HEK293T (cell line): ENCODE data around the gene DLG2.

Source experiments
- CTCF ChIA-PET: fragments of 350-600 bp; formaldehyde crosslinking; extraction: SDS; loops from one replicate; lab custom pipeline; 2021; ENCODE audit warnings: antibody characterized with exemption, inconsistent platforms; lab: Yijun Ruan, JAX
- POLR2A ChIA-PET: fragments of 350-600 bp; formaldehyde crosslinking; extraction: SDS; loops from one replicate; lab custom pipeline; 2020; ENCODE audit warnings: antibody characterized with exemption, inconsistent platforms; lab: Yijun Ruan, JAX
- DNase-seq: peaks from one replicate; pipeline ENCODE4 v3.0.0; 2012; ENCODE audit warnings: mixed read lengths; ENCODE audit errors: extremely low spot score
- ARNT ChIP-seq: fragments of 450-650 bp; IDR thresholded peaks from 2 replicates; pipeline ENCODE4 v1.6.1; 2017; ENCODE audit warnings: mild to moderate bottlenecking
- BHLHE40 ChIP-seq: fragments of 450-650 bp; IDR thresholded peaks from 2 replicates; pipeline ENCODE4 v1.6.1; 2016; ENCODE audit warnings: mild to moderate bottlenecking, moderate library complexity, borderline replicate concordance
- CTBP1 ChIP-seq: fragments of 450-650 bp; IDR thresholded peaks from 2 replicates; pipeline ENCODE4 v1.6.1; 2016; ENCODE audit warnings: borderline replicate concordance
- ELF4 ChIP-seq: fragments of 450-650 bp; IDR thresholded peaks from 2 replicates; pipeline ENCODE4 v1.6.1; 2017; ENCODE audit warnings: antibody characterized with exemption
- FOXA1 ChIP-seq: fragments of 450-650 bp; IDR thresholded peaks from 2 replicates; pipeline ENCODE4 v1.6.1; 2016; ENCODE audit warnings: mild to moderate bottlenecking
- FOXK2 ChIP-seq: fragments of 450-650 bp; IDR thresholded peaks from 2 replicates; pipeline ENCODE4 v1.6.1; 2016; ENCODE audit warnings: mild to moderate bottlenecking
- FOXM1 ChIP-seq: fragments of 450-650 bp; IDR thresholded peaks from 2 replicates; pipeline ENCODE4 v1.6.1; 2017; ENCODE audit warnings: mild to moderate bottlenecking, borderline replicate concordance
- HDGF ChIP-seq: fragments of 450-650 bp; IDR thresholded peaks from 2 replicates; pipeline ENCODE4 v1.6.1; 2017; ENCODE audit warnings: antibody characterized with exemption, borderline replicate concordance
- L3MBTL2 ChIP-seq: fragments of 450-650 bp; conservative IDR thresholded peaks from 2 replicates; pipeline ENCODE4 v1.6.1; 2016; ENCODE audit warnings: mild to moderate bottlenecking
- LEF1 ChIP-seq: fragments of 450-650 bp; IDR thresholded peaks from 2 replicates; pipeline ENCODE4 v1.6.1; 2017; ENCODE audit warnings: mild to moderate bottlenecking, borderline replicate concordance
- NFRKB ChIP-seq: fragments of 450-650 bp; IDR thresholded peaks from 2 replicates; pipeline ENCODE4 v1.6.1; 2016; ENCODE audit warnings: mild to moderate bottlenecking, moderate library complexity
- PKNOX1 ChIP-seq: fragments of 450-650 bp; IDR thresholded peaks from 2 replicates; pipeline ENCODE4 v1.6.1; 2016
- SP1 ChIP-seq: fragments of 450-650 bp; IDR thresholded peaks from 2 replicates; pipeline ENCODE4 v1.6.1; 2017
- SUZ12 ChIP-seq: fragments of 450-650 bp; IDR thresholded peaks from 2 replicates; pipeline ENCODE4 v1.6.1; 2016; ENCODE audit warnings: mild to moderate bottlenecking
- TARDBP ChIP-seq: fragments of 450-650 bp; IDR thresholded peaks from 2 replicates; pipeline ENCODE4 v1.6.1; 2016
- ZNF384 ChIP-seq: fragments of 450-650 bp; IDR thresholded peaks from 2 replicates; pipeline ENCODE4 v1.6.1; 2016

The DLG2 gene

GRCh38 chr11:84497981-84498411 is 1129.1 kb downstream of the DLG2 start:
- DNase-seq: no peak
- ChIA-PET CTCF (no interaction called here), POLR2A (no interaction called here)
- TF ChIP-seq HDGF: no peak
- no peak for TF ChIP-seq SP1
- no peak for TF ChIP-seq FOXA1
- TF ChIP-seq BHLHE40: no peak
- TF ChIP-seq CTBP1: no peak
- TF ChIP-seq ELF4: no peak
- TF ChIP-seq TARDBP: no peak
- no peak for TF ChIP-seq LEF1

- DNase-seq: no peak
- TF ChIP-seq LEF1 (no peak), BHLHE40 (no peak), SUZ12 (no peak)
- ChIA-PET POLR2A (no interaction called here), CTCF (no interaction called here)
Observed at GRCh38 chr11:84497181-84497580, 1130.0 kb downstream of the DLG2 start.

DNA sequence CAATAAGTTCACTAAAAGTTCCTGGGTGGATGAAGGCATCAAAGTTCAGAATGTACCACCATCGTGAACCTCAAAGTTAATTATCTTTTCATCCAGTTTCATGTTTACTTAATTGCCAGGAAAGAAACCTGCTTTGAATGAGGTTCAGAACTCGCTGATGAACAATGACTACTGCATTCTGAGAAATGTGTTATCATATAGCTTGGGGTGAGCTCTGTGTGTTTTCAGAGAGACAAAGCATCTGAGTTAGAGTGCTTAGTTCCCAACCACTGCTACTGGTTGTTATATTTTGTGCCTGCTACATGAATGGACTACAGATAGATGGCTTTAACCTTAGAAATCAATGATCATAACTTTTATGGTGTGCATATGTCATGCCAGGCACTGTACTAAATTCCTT is 1131.0 kb downstream of the DLG2 start:
- DNase-seq: no peak
- CTCF ChIA-PET: no interaction called here
- TF ChIP-seq SP1 (no peak), HDGF (no peak), FOXA1 (no peak), PKNOX1 (no peak), ARNT (no peak), FOXM1 (no peak), NFRKB (no peak), ZNF384 (no peak), SUZ12 (no peak)
- POLR2A ChIA-PET: no interaction called here

- no peak for DNase-seq
- ChIA-PET POLR2A (no interaction called here), CTCF (interaction anchor here (0.9 kb wide), 1 partner anchor 644 kb away, joined by 3 read pairs; no protein-coding TSS in a partner anchor)
- TF ChIP-seq L3MBTL2 (no peak), FOXM1 (no peak), LEF1 (no peak), ARNT (no peak), ELF4 (no peak), ZNF384 (no peak), CTBP1 (no peak), BHLHE40 (no peak), SP1 (no peak), HDGF (no peak)
Observed at GRCh38 chr11:84480131-84480530, 1147.0 kb downstream of the DLG2 start.

GRCh38 chr11:84476581-84476980 is 1150.6 kb downstream of the DLG2 start:
- TF ChIP-seq FOXK2 (no peak), LEF1 (no peak), HDGF (no peak)
- no peak for DNase-seq
- POLR2A ChIA-PET: no interaction called here
- CTCF ChIA-PET: no interaction called here

- ChIA-PET POLR2A (no interaction called here), CTCF (no interaction called here)
- TF ChIP-seq TARDBP: no peak
- no peak for TF ChIP-seq FOXA1
- no peak for TF ChIP-seq LEF1
- DNase-seq: no peak
Observed at GRCh38 chr11:84471501-84471900, 1155.6 kb downstream of the DLG2 start.

GRCh38 chr11:84468235-84468634 is 1158.9 kb downstream of the DLG2 start:
- TF ChIP-seq ELF4 (no peak), SUZ12 (no peak), NFRKB (no peak), BHLHE40 (no peak), SP1 (no peak)
- POLR2A ChIA-PET: no interaction called here
- CTCF ChIA-PET: no interaction called here

GRCh38 chr11:84465040-84465439 is 1162.1 kb downstream of the DLG2 start:
- CTCF ChIA-PET: no interaction called here
- no peak for TF ChIP-seq HDGF
- no peak for DNase-seq
- POLR2A ChIA-PET: no interaction called here

More at GRCh38 chr11:84468235-84468634, 1158.9 kb downstream of the DLG2 start:
- DNase-seq: no peak

DNA sequence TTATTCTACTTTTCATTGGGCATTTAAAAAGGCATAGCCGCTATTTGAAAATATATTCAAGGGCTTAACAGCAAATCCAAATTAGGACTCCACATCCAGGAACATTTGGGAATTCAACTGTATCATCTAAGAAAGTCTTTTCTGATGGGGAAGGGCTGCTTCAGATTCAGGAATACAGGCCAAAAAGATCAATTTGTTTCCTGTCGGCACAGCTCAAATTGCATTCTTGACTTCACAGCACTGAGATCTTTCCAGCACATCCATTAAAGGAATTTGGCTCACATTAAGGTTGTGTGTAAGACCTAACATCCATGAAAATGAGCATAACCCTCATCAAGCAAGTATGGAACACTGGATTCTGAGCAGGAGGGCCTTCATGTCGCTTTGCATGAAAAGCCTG is 1171.5 kb downstream of the DLG2 start:
- TF ChIP-seq BHLHE40 (no peak), ZNF384 (no peak), CTBP1 (no peak), NFRKB (no peak), LEF1 (no peak), ARNT (no peak), HDGF (no peak), TARDBP (no peak), FOXK2 (no peak), L3MBTL2 (no peak), PKNOX1 (no peak), SP1 (no peak), FOXM1 (no peak)
- CTCF ChIA-PET: no interaction called here
- DNase-seq: no peak
- POLR2A ChIA-PET: no interaction called here
